GDM1 (cell line): ENCODE measurements around the gene NHERF1.
A peak's percentile ranks its signal among the peaks of the same experiment; 100 is the strongest.

Source experiments
- DNase-seq: peaks from one replicate; lab custom pipeline; 2025; lab: John Stamatoyannopoulos, UW

Gene NHERF1

GRCh38 chr17:74784125-74784810 is 35.8 kb downstream of the NHERF1 start:
- DNase-seq = no peak

GRCh38 chr17:74785096-74785980 is 36.9 kb downstream of the NHERF1 start:
- no peak for DNase-seq

- no peak for DNase-seq
Observed at GRCh38 chr17:74785981-74786360, 37.5 kb downstream of the NHERF1 start.

GRCh38 chr17:74786431-74787055 is 38.1 kb downstream of the NHERF1 start:
- peak; percentile 68 for DNase-seq

- DNase-seq = no peak
Observed at GRCh38 chr17:74790161-74791058, 42.0 kb downstream of the NHERF1 start.

GRCh38 chr17:74792586-74793105 is 44.2 kb downstream of the NHERF1 start:
- DNase-seq = no peak

- no peak for DNase-seq
Observed at GRCh38 chr17:74795327-74796020, 47.0 kb downstream of the NHERF1 start.

GRCh38 chr17:74796211-74796610 is 47.8 kb downstream of the NHERF1 start:
- no peak for DNase-seq

- no peak for DNase-seq
Observed at GRCh38 chr17:74796866-74797265, 48.4 kb downstream of the NHERF1 start.

GRCh38 chr17:74797824-74798223 is 49.4 kb downstream of the NHERF1 start:
- no peak for DNase-seq

- no peak for DNase-seq
Observed at GRCh38 chr17:74798239-74798707, 49.8 kb downstream of the NHERF1 start.

- no peak for DNase-seq
Observed at GRCh38 chr17:74799097-74799496, 50.7 kb downstream of the NHERF1 start.

- DNase-seq = no peak
Observed at GRCh38 chr17:74800531-74800930, 52.1 kb downstream of the NHERF1 start.

- no peak for DNase-seq
Observed at GRCh38 chr17:74801896-74802295, 53.5 kb downstream of the NHERF1 start.

GRCh38 chr17:74803388-74803930 is 55.0 kb downstream of the NHERF1 start:
- no peak for DNase-seq

GRCh38 chr17:74803971-74804370 is 55.5 kb downstream of the NHERF1 start:
- no peak for DNase-seq

- DNase-seq = no peak
Observed at GRCh38 chr17:74804683-74805082, 56.3 kb downstream of the NHERF1 start.

- DNase-seq = no peak
Observed at GRCh38 chr17:74805591-74805991, 57.2 kb downstream of the NHERF1 start.

GRCh38 chr17:74806334-74806733 is 57.9 kb downstream of the NHERF1 start:
- DNase-seq = no peak

- no peak for DNase-seq
Observed at GRCh38 chr17:74807441-74807840, 59.0 kb downstream of the NHERF1 start.

- DNase-seq = no peak
Observed at GRCh38 chr17:74807925-74808324, 59.5 kb downstream of the NHERF1 start.
